NT2/D1 (cell line): ENCODE measurements around the gene IMP4.

Experiments used
- DNase-seq: peaks from one replicate; pipeline ENCODE4 v3.0.0-alpha.2; 2011; ENCODE audit warnings: low read depth, low spot score
- H3K27me3 ChIP-seq: 2 replicates; pipeline ENCODE4 v1.6.0; 2011; ENCODE audit warnings: mild to moderate bottlenecking; ENCODE audit not compliant: insufficient read length, insufficient read depth
- H3K36me3 ChIP-seq: 2 replicates; pipeline ENCODE4 v1.6.1; 2011; ENCODE audit warnings: mild to moderate bottlenecking, low read length, mixed read lengths; ENCODE audit not compliant: insufficient read depth, insufficient read length
- H3K4me1 ChIP-seq: 2 replicates; pipeline ENCODE4 v1.5.1; 2011; ENCODE audit not compliant: insufficient read depth, insufficient read length
- H3K4me3 ChIP-seq: 2 replicates; pipeline ENCODE4 v1.5.1; 2011; ENCODE audit warnings: low read depth; ENCODE audit not compliant: insufficient read length
- H3K9ac ChIP-seq: 2 replicates; pipeline ENCODE4 v1.6.0; 2011; ENCODE audit warnings: low read depth; ENCODE audit not compliant: insufficient read length
- H3K9me3 ChIP-seq: 2 replicates; pipeline ENCODE4 v1.5.1; 2011; ENCODE audit warnings: mild to moderate bottlenecking, low read length; ENCODE audit not compliant: insufficient read depth
- SUZ12 ChIP-seq: IDR thresholded peaks from 2 replicates; pipeline ENCODE4 v1.6.1; 2011; ENCODE audit not compliant: insufficient read length, insufficient read depth; ENCODE audit errors: extremely low read depth
- YY1 ChIP-seq: IDR thresholded peaks from 2 replicates; pipeline ENCODE4 v1.6.1; 2011; ENCODE audit not compliant: insufficient read length, insufficient read depth
- ZNF274 ChIP-seq: IDR thresholded peaks from 2 replicates; pipeline ENCODE4 v1.6.1; 2011; ENCODE audit warnings: mild to moderate bottlenecking, low read depth, low read length

IMP4 gene

GRCh38 chr2:130345611-130346010 is 2.9 kb downstream of the IMP4 start:
- Histone ChIP-seq H3K36me3 (peaks cover 60% of the 10 kb centered on the region), H3K4me1 (no peaks in the 10 kb centered on the region)
- DNase-seq: no peak

GRCh38 chr2:130346041-130346740 is 3.5 kb downstream of the IMP4 start:
- no peak for DNase-seq
- H3K9ac ChIP-seq: no peak overlapping the region
- no peak for TF ChIP-seq ZNF274
- TF ChIP-seq YY1: no peak
- TF ChIP-seq SUZ12: no peak
- peaks cover 57% of the 10 kb centered on the region for H3K36me3 ChIP-seq
- H3K4me1 ChIP-seq: no peaks in the 10 kb centered on the region
- no peak overlapping the region for H3K4me3 ChIP-seq
- no peaks in the 10 kb centered on the region for H3K9me3 ChIP-seq
- no peaks in the 10 kb centered on the region for H3K27me3 ChIP-seq

More at GRCh38 chr2:130345611-130346010, 2.9 kb downstream of the IMP4 start:
- Histone ChIP-seq H3K9me3 (no peaks in the 10 kb centered on the region), H3K9ac (no peak overlapping the region), H3K27me3 (no peaks in the 10 kb centered on the region), H3K4me3 (no peak overlapping the region)
- TF ChIP-seq YY1 (no peak), SUZ12 (no peak), ZNF274 (no peak)

- Histone ChIP-seq H3K9me3 (no peaks in the 10 kb centered on the region), H3K9ac (no peak overlapping the region), H3K4me1 (no peaks in the 10 kb centered on the region), H3K36me3 (peaks cover 57% of the 10 kb centered on the region), H3K27me3 (no peaks in the 10 kb centered on the region), H3K4me3 (no peak overlapping the region)
- no peak for DNase-seq
- TF ChIP-seq SUZ12: no peak
- TF ChIP-seq YY1: no peak
- TF ChIP-seq ZNF274: no peak
Observed at GRCh38 chr2:130346741-130347066, 4.0 kb downstream of the IMP4 start.

GRCh38 chr2:130347220-130347925 is 4.7 kb downstream of the IMP4 start:
- Histone ChIP-seq H3K27me3 (no peaks in the 10 kb centered on the region), H3K9ac (no peak overlapping the region), H3K4me1 (no peaks in the 10 kb centered on the region), H3K4me3 (no peak overlapping the region), H3K36me3 (peaks cover 62% of the 10 kb centered on the region), H3K9me3 (no peaks in the 10 kb centered on the region)
- no peak for DNase-seq
- no peak for TF ChIP-seq YY1
- TF ChIP-seq ZNF274: no peak
- no peak for TF ChIP-seq SUZ12

- Histone ChIP-seq H3K4me1 (no peaks in the 10 kb centered on the region), H3K9me3 (no peaks in the 10 kb centered on the region), H3K36me3 (peaks cover 67% of the 10 kb centered on the region), H3K9ac (no peak overlapping the region), H3K4me3 (no peak overlapping the region), H3K27me3 (peaks cover 8% of the 10 kb centered on the region)
- no peak for DNase-seq
- TF ChIP-seq YY1: no peak
- TF ChIP-seq SUZ12: no peak
- TF ChIP-seq ZNF274: no peak
Observed at GRCh38 chr2:130349174-130349573, 6.5 kb downstream of the IMP4 start.

- H3K4me3 ChIP-seq: no peak overlapping the region
- H3K4me1 ChIP-seq: peaks cover 2% of the 10 kb centered on the region
- H3K9me3 ChIP-seq: no peaks in the 10 kb centered on the region
- H3K9ac ChIP-seq: no peak overlapping the region
- DNase-seq: no peak
- H3K36me3 ChIP-seq: peaks cover 41% of the 10 kb centered on the region
- TF ChIP-seq SUZ12: no peak
- no peak for TF ChIP-seq YY1
- TF ChIP-seq ZNF274: no peak
- peaks cover 33% of the 10 kb centered on the region for H3K27me3 ChIP-seq
Observed at GRCh38 chr2:130351711-130352110, 9.0 kb downstream of the IMP4 start.

GRCh38 chr2:130352237-130352636 is 9.5 kb downstream of the IMP4 start:
- Histone ChIP-seq H3K9ac (no peak overlapping the region), H3K4me3 (no peak overlapping the region), H3K9me3 (no peaks in the 10 kb centered on the region), H3K4me1 (peaks cover 2% of the 10 kb centered on the region), H3K36me3 (peaks cover 36% of the 10 kb centered on the region), H3K27me3 (peaks cover 39% of the 10 kb centered on the region)
- DNase-seq: no peak
- no peak for TF ChIP-seq YY1
- no peak for TF ChIP-seq ZNF274
- TF ChIP-seq SUZ12: no peak
